Measurements from ENCODE around the gene ITPK1.

ITPK1 gene

DNA sequence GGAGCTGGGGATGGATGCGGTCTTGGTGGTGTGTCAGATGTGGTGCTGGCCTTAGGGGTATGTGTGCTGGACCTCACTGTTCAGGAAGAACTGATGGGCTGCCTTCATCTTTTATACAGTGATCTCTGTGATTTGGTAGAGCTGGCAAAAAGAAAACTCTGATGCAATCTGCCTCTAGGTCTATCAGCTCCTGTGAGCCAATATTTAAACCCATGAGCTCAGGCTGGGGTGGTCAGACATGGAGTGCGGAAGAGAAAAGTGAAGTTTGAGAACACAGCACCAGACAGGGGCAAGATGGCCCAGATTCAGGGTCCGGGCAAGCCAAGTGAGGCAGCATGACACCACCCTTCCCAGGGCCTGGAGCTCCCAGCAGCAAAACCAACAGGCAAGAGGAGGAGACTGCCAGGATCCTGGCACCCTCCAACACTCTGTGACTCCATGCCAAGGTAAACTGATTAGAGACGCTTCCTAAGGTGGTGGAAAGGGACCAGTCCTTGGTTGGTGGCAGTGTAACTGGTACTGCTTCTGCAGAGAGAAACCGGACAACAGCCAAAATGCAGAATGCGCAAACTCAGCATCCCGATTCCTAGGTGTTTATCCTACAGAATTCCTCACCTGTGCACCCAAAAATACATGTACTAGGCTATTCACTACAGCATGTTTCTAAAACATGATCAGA is 110.5 kb downstream of the ITPK1 start:
- DNase-seq, result no peak

DNA sequence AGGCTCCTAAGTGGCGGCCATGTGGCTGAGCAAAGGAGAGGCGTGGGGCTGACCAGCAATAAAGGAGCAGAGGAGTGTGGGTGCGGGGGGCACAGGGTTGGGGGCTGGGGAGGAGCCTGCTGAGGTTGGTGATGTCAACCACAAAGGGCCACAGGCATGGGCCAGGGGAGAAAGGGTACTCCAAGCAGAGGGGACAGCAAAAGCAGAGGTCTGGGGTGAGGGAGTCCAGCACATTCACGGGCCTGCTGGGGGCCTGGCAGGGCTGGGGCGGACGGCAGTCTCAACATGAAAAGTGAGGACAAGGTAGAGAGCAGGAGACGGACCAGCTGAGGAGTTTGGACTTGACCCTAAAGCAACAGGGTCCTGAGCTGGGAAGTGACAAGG is 111.0 kb downstream of the ITPK1 start:
- no peak for DNase-seq

DNA sequence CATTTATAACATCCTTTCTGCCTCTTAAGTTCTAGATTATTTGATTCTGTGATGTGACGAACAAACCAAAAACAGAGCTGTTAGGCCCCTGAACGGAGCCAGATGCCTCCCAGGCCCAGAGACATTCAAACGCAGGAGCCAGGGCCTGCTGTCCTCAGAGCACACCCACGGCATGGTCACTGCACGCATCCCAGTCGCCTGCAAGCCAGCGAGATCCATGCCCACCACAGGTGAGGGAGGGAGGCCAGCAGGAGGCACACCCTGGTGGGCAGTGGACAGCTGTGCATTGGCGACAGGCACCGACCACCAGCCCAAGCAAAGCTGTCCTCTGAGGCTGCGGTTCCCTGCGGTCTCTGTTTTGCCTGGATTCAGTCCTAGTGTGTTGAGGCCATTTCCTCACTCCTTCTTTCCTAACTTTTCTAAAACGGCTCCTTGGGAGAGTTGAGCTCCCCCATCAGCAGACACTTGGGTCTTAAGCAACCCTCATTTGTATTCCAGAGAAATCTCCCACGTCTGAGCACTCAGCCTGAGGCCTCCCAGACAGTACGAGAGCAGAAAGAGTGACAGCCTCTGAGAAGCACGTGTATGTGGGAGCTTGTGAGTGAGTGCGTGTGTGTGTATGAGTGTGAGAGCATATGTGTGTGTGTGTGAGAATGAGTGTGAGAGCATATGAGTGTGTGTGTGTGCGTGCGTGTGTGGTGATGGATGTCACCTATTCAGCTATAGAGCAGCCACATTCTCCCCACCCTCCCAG is 111.6 kb downstream of the ITPK1 start:
- DNase-seq, result no peak

DNA sequence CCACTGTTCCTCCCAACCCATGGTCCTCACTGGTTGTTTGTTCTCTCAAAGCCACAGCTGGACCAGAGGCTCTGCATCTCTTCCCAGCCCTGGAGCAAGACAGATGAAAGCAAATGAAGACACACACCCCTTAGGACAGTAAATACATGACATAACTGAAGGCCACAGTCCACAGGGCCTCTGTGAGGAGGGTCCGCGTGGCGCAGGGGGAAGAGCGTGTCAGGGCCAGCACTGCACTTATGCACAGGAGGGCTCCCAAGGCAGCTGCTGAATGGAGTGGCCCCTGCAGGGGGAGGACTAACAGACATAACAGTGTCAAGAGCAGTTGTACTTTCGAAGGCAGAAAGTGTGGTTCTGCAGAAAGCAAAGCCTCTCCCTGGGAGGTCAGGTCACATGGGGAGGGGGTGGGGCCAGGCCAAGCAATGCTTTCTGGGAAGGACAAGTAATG is 112.8 kb downstream of the ITPK1 start:
- no peak for DNase-seq

DNA sequence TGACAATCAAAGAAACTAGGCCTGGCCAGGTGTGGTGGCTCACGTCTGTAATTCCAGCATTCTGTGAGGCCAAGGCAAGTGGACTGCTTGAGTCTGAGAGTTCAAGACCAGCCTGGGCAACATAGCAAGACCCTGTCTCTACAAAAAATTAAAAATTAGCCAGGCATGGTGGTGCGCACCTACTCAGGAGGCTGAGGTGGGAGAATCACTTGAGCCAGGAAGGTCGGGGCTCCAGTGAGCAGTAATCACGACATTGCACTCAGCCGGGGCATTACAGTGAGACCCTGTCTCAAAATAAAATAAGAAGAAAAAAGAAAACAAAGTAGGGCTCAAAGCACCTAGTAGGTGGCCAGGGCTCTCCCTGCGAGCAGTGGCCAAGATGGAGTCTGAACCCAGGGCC is 113.7 kb downstream of the ITPK1 start:
- DNase-seq, result no peak

DNA sequence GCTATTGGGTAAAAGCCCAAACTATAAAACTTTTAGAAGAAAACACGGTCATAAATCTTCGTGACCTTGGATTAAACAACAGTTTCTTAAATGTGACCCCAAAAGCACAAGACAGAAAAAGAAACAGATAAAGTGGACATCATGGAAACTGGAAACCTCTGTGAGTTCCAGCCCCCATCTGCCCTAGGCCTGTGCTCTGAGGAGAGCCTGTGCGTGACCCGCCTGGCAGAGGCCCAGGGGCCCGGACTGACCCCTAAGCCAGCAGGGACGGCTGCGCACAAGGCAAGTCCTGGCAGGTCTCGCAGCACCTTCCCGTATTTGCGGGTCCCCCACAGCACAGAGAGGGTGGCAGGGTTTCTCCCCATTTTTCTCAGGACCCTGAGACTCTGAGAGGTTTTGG is 116.8 kb downstream of the ITPK1 start:
- no peak for DNase-seq

DNA sequence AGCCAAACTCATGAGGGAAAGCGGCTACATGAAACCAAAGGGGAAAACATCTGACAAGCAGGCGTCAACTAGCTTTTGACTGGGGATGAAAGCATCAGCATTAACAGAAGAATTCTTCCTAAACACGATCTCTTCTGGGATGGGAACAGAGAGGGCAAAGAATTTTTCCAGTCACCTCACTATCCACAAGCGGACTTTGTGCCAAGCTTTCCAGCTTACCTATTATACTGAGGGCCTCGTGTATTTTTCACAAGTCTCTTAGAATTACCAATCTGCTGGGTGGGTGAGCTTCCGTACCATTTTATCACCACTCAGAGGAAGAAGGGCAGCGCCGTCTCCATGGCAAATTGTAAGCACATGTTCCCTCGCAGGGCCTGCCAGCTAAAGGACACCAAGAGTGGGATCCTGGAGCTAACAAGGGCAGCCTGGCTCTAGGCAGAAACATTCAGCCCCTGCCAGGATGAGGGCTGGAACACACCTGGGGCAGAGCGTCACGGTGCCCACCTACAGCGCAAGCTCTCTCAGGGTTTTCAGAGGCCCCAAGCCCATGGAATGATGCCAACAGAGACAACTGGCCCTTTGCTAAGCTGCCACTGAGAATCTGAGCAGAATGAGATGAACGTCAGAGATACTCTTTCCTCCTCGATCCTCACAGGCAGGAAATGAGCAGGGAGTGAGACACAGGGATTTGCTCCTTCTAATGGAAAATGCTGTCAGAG is 118.2 kb downstream of the ITPK1 start:
- no peak for DNase-seq

DNA sequence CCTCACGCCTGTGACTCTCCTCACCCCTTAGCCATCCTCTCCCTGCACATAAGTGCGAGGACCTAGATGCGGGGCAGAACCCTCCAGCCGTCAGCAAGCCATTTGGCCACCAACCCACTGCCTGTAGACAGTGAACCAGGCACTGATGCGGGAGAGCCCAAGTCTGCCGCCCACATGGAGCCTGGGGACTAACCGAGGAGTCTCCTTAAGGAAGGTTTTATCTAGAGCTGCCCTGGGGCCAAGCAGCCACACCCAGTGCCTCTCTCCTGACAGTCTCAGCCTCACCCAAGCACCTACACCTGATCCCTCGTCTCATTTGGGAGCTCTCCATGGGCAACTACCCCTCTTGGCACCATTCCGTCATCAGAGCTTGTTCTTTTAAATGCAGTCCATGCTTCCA is 120.1 kb downstream of the ITPK1 start:
- DNase-seq, result no peak

DNA sequence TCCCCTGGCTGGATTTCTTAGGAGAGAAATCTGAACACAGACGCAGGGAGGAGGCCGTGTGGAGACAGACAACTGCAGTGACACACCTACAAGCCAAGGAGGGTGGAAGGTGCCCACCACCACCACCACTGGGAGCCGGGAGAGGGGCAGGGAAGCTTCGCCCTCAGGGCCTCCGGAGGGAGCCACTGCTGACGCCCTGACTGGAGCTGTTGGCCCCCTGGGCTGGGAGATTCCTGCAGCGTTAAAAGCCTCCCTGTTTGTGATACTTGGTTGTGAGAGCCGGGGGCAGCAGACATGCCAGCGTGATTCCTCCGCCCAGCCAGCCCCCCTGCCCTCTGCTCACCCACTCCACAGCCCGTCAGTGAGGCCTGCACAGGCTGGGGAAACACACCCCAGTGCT is 120.8 kb downstream of the ITPK1 start:
- DNase-seq, result no peak

DNA sequence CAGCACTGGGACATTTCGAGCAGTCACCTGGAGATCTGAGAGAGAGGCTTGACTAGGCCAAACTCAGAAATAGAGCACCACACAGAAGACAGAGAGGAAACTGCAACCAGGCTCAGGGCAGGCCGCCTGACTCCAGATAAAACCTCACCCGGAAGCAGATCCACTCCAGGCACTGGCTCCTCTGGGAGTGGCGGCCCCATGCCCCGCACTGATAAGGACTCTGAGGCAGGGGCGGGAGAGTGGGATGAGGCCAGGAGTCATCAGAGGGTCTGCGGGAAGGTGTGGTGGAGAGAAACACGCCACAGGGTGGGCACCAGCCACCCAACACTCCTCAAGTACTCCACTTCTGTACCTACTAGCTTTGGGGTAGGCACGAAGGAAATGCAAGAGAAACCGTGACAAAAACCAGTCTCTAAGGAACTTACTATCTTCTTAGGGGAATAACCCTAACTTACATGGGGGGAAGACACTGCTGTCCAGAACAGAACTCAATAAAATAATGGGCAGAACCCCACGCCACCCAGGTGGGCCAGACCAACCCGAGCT is 121.5 kb downstream of the ITPK1 start:
- no peak for DNase-seq

DNA sequence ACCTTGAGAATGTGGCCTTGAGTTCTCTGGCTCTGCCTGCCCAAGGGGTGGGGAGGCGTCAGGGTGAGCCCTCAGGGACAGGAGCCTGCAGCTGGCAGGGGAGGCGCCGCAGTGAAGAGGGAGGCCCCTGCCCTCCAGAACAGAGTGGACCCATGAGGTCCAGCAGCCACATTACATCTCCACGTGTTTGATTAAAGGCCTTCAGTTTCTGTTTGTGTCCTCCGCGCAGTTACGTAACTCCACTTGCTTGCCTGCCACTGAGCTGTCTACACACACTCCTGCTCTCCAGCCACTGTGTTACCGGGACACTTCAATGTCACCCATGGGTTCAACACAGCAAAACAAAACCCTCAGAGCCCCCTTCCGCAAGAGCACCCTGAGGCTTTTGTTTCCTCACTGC is 122.4 kb downstream of the ITPK1 start:
- no peak for DNase-seq

DNA sequence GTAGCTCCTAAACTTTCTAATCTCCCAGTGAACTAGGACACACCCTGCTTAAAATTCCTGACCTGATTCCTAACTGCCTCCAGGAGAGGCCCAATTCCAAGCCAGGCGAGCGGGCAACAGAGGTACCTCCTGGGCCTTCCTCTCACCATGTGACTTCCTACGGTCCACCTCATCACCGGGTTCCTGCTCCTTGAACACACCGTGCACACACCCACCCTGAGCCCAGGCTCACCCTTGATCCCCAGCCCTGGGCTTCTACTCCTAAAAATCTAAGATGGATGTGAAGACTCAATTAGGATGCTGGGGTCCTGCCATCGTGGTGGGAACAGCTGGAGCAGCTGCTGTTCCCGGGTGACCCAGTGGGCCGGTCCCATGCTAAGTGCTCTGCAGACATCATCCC is 124.2 kb downstream of the ITPK1 start:
- no peak for DNase-seq

DNA sequence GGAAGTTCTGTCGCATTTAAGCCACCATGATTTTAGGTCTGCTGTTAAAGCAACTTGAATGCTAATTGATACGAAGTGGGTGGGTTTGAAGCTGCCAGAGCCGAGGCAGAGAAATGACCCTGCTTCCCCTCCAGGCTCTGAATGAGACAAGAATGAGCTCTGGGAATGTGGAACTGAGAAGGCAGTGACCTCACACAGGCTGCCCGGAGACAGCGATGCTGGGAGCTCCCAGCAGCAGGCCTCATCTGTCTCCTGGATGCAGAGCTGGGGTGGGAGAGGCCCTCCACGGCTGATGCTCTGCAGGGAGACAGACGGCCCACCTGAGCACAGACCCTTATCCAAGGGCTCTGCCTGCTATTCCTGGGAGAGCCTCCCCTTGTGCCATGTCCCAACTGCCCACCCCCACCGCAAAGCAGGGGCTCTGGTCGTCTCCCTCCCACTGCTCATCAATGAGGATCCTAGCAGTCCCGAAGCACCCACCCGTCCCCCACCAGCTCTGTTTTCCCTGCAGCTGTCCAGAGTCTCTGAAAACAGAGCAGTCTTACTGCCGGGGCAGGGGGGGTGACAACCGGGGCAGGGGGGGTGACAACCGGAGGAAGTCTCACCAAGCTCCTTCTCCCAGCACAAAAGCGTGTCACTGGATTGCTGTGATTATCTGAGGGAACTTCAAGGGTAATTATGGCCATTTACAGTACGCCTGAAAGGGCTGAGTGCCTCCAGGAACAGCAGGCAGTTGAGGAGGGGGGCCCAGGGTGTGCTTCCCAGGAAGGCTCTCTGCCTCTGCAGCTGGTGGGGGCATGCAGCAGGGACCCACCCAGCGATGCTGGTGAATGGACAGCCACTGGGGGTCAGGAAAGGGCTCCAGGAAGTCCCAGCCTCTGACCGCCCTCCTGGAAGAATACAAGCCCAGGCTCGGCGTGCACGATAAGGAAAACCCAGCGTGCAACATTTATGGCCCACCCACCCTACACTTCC is 125.0 kb downstream of the ITPK1 start:
- DNase-seq, result no peak

DNA sequence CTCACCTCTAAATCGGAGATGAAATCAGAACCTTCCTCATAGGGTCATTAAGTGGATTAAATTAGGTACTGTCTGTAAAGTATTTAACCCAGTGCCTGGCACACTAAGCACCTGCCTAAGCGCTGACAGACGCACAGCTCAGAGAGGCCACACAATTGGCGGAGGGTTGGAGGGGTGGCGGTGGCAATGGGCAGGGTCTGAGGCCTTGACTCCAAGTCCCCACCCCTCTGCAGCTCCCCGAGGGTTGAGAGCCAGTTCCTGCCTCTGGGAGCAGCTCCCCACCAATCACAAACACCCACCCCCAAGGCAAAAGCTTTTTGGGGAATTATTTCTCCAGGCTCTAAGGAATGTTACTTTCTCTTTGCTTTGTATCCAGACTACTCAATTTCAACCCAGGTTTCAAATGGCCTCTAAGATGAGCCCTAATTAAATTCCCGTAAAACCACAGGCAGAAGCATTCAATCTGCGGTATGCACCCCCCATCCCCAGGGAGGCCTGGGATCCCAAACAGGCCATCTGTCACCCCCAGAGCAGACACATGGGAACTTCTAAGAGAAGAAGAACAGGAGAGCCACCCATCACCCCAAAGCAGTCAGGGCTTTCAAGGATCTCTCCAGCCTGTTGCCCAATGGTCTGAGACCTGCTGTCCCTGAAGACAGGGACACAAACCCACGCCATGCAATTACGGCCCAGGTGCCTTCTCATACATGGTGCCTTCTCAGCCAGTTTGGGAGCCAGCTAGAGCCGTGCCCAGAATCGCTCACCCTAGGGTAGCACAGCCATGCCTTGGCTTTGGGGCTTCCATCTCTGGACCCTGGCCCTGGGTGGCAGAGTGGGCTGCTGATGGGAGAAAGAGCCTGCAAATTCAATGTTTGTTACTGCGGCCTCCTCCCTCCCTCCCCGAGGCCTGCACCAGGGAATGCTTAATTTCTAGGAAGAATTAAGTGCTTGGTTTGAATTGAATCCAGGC is 126.7 kb downstream of the ITPK1 start:
- no peak for DNase-seq

DNA sequence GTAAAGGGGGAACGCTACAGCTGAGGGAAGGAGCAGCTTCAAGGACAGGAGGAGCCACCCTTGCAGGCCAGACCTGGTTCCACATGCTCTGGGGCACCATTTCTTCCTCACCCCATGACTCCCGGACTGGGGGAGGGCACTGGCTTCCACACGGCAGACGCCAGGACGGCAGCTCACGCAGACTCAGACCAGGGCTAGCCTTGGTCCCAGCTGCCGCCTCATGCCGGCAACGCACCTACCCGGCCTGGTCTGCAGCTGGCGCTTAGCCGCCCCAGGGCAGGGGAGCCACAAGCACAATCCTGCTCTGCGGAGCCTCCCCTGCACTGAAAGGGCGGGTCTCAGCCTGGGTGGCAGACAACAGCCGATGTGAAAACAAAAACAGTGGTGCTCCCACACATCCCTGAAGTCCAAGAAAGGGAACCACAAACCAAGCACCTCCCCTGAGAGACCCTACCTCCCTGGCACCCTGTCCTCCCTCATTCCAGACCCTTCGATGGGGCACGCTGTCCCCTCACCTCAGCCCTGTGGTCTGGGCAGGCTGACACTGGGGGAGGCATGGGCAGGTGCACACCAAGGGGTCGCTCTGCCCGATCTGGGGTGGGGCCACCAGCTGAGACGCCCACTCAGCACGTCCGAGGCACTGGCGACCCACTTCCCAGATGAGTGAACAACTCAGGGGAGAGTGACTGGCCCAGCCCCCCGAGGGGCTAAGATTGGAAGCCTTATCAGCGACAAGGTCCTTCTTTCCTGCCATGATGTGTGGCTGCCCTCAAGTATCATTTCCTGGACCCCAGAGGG is 127.8 kb downstream of the ITPK1 start:
- no peak for DNase-seq

DNA sequence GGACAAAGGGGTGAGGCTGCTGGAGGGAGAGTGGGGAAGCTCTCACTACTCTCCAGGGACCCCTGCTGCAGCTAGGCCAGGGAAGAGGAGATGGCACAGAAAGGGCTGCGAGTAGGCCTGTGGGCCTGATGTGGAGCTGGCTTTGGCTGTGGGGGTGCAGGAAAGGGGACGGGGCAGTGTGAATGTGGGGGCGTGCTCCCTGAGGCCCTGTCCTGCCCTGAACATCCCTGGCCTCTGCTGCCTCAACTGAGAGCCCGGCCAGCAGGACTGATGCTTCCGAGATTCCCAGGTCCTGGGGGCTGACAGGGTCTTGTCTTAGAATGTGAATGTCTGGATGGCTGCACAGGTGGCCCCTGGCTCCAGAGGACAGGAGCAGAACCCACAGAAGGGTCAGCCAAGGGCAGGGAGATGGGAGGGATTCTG is 128.6 kb downstream of the ITPK1 start:
- DNase-seq, result no peak

DNA sequence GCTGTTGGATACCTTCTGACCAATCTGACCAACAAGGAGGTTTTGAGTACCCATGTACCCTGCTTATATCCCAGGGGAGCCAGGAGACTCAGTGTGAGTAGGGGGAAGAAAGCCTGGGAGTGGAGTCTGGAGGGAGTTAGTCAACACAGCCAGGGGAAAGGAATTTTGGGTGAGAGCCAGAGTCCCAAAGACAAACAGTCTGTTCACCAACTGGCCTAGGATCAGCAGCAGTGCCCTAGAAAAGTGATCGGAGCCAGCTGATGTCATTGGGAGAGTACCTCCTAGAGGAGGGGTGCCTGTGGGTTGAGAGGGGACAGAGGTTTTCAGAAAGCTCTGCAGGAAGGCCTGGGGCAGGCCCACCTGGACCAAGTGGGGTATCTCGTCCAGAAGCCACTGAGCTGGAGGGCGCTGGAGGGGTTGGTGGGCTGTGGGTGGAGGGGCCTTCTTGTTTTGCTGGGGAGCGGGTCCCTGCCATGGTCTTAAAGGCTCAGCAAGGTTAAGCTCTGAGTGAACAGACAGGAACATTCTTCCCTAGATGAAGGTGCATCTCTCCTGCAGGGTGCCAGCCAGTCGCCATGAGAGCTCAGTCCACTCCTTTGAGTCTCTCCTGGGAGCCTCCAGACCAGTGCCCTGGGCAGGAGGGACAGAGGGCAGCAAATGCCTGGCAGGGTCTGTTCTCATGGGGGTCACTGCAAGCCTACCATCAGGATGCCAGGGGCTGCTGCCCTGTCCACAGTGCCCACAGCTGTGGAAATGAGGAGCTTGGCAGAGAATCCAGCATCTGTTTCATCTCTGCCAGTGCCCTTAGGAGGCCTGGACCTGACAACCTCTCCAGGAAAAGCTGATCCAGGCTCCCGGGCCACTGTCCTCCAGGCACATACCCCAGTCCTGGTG is 129.2 kb downstream of the ITPK1 start:
- DNase-seq, result no peak

DNA sequence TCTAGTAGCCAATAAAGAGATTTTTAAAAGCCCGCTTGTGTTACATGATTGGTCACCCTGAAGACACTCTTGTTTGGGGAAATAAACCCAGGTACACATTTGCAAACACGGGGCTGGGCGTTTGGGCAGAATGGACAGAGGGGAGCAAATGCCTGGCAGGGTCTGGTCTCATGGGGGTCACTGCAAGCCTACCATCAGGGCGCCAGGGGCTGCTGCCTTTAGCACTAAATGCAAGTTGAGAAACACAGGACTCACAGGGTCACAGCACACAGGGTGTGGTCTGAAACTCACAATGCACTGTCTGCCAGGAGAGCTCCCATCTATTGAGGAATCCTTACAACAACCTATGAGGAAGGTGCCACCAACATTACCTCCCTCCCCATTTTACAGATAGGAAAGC is 130.2 kb downstream of the ITPK1 start:
- DNase-seq, result no peak

DNA sequence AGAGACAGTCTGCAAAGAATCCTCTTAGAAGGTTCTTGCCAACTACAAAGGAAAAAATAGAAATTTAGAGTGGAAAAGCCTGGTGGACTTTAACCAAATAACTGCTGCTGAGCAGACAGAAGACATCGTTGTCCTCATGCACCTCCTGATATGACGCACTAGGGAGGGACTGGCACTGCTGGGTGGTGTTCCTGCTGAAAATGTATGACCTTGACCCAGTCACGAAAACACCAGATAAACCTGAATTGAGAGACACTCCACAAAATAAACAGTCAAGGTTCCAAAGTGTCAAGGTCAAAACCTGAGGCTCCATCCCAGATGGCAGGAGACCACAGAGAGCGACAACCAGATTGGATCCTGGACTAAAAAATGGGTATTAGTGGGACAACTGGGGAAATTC is 130.8 kb downstream of the ITPK1 start:
- no peak for DNase-seq

All from effector CD4-positive, alpha-beta T cell (primary cell).